Esophagus (tissue), 2 donors: Measurements from ENCODE around the gene PCDH15. TPM values are rescaled to one million over a fixed set of nuclear protein-coding genes. Genes with fewer than 3 reads are reported as not detected.

Experiments
- H3K27ac ChIP-seq, 2 donors: one replicate each; pipeline ENCODE4 v1.5.1; 2013; ENCODE audit warnings: low read depth in 2 of 2, mild to moderate bottlenecking in 2 of 2, inconsistent platforms in 1 of 2, low read length in 1 of 2, moderate library complexity in 1 of 2
- H3K27me3 ChIP-seq, 2 donors: one replicate each; pipeline ENCODE4 v1.6.1; 2013; ENCODE audit warnings: low read length in 2 of 2, control low read depth in 1 of 2, mild to moderate bottlenecking in 1 of 2; ENCODE audit not compliant: insufficient read depth in 2 of 2, control insufficient read depth in 1 of 2
- H3K36me3 ChIP-seq, 2 donors: one replicate each; pipeline ENCODE4 v1.6.1; 2013; ENCODE audit warnings: low read length in 1 of 2; ENCODE audit not compliant: control insufficient read depth in 2 of 2, insufficient read depth in 2 of 2
- H3K4me1 ChIP-seq, 2 donors: one replicate each; pipeline ENCODE4 v1.6.1; 2013; ENCODE audit warnings: low read length in 1 of 2; ENCODE audit not compliant: control insufficient read depth in 2 of 2, insufficient read depth in 2 of 2
- H3K4me3 ChIP-seq, 2 donors: one replicate each; pipeline ENCODE4 v1.5.1; 2013; ENCODE audit warnings: low read length in 2 of 2, mild to moderate bottlenecking in 2 of 2, low read depth in 1 of 2, moderate library complexity in 1 of 2
- H3K9me3 ChIP-seq, 2 donors: one replicate each; pipeline ENCODE4 v1.6.1; 2013; ENCODE audit warnings: mild to moderate bottlenecking in 2 of 2, low read depth in 1 of 2, low read length in 1 of 2, moderate library complexity in 1 of 2; ENCODE audit not compliant: control insufficient read depth in 2 of 2, insufficient read depth in 1 of 2
- WGBS, 2 donors: extraction: QIAGEN DNeasy Blood & Tissue Kit; methylation state at CpG; one replicate each; pipeline ENCODE4 v1.1.7; 2013; 5-methylcytosine and 5-hydroxymethylcytosine counted together
- polyA plus RNA-seq, 2 donors: library from polyadenylated mRNA; stranded (reverse); fragments of 200-250 nt; gene quantifications; one replicate each; pipeline ENCODE4 v1.2.3, GENCODE V29; 2013
- donor health status: healthy with polysubstance abuse.
- donor health status: Bipolar disorder and iron deficiency.

The PCDH15 gene
- polyA plus RNA-seq, 2 donors: not detected

DNA sequence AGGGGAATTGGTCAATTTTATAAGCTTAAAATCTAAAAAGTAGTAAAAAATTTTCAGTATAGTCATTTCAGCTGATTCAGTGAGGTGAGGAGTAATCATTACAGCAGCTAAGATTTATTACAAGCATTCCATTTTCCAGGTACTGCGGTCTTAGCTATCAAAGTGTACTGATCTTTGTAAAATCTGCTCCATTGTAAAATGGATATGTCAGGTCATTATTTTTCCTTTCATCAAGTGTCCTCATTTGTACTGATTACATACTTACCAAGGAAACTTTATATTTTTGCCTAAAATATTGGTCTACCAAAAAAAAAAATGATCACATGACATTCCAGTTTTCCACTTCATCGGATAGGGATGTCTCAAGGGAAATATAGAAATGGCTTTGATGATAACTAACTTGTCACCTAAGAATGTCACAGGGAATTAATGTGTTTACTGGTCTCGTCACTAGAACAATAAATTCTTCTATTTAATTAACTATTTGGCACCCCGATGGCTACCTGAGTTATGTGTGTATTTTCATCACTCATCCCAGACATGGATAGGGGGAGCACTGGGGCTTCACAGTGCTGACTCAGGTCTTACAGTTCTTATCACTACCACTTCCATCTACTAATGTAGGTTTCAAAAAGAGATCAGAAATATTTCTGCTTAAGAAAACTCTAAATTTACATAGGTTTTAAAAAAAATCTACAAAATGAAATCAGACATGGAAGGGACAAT lies 948.4 kb downstream of the PCDH15 start:
- H3K36me3 ChIP-seq: no peaks in the 10 kb centered on the region
- 53 to 60% methylated on average over 4 of the region's 4 CpGs for WGBS, 2 donors
- H3K4me1 ChIP-seq: no peaks in the 10 kb centered on the region
- no peaks in the 10 kb centered on the region for H3K27me3 ChIP-seq
- no peak overlapping the region for H3K27ac ChIP-seq
- H3K4me3 ChIP-seq: no peak overlapping the region
- no peaks in the 10 kb centered on the region for H3K9me3 ChIP-seq

DNA sequence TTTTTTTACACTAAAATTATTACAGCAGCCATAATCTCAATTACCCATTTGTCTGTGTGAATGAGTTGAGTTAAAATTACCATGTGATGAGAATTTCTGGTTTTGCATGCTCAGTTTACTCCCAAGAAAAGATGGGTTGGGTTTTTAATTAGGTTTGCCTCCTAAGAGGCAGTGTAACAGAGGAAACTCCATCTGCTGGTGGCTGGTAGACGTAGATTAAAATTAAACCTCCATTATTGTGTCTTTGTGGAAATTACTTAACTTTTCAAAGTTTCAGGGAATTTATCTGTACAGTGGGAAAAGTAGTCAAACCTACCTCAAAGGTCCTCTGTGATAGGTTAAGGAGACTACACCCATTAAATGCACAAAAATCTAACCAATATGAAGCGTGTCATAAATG lies 954.2 kb downstream of the PCDH15 start:
- 69 to 80% methylated on average over 2 of the region's 2 CpGs for WGBS, 2 donors
- H3K27ac ChIP-seq: no peak overlapping the region
- H3K4me3 ChIP-seq: no peak overlapping the region
- no peaks in the 10 kb centered on the region for H3K4me1 ChIP-seq
- H3K9me3 ChIP-seq: no peaks in the 10 kb centered on the region
- H3K36me3 ChIP-seq: no peaks in the 10 kb centered on the region
- H3K27me3 ChIP-seq: no peaks in the 10 kb centered on the region

DNA sequence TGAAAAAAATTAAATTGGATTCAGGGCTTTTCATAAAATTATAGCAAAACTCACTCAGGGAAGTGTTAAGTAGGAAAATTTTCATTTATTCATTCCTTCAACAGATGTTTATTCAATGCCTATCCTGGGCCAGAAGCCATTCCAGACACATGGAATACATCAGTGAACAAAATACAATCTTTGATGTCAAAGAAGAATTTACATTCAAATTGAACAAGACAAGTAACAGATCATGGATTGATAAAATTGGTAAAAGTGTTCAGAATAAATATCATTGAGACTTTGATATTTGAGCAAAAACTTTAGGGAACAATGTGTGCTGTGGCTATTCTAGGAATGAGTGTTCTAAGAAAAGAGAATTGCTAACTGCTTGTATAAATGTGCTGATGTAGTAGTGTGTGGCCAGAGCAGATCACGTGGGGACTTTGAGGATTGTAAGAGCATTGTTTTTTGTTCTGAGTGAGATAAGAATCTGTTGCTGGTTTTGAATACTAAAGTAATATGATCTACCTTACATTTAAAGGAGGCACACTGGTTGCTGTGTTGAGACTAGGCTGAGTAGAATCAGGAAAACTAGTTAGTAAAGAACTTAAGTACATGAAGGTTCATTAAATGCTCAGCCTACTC lies 957.2 kb downstream of the PCDH15 start:
- 13% methylated on average over 1 of the region's 1 CpG for WGBS, 2 donors
- no peaks in the 10 kb centered on the region for H3K9me3 ChIP-seq
- H3K4me3 ChIP-seq: no peak overlapping the region
- no peaks in the 10 kb centered on the region for H3K4me1 ChIP-seq
- H3K36me3 ChIP-seq: no peaks in the 10 kb centered on the region
- H3K27ac ChIP-seq: no peak overlapping the region
- no peaks in the 10 kb centered on the region for H3K27me3 ChIP-seq

DNA sequence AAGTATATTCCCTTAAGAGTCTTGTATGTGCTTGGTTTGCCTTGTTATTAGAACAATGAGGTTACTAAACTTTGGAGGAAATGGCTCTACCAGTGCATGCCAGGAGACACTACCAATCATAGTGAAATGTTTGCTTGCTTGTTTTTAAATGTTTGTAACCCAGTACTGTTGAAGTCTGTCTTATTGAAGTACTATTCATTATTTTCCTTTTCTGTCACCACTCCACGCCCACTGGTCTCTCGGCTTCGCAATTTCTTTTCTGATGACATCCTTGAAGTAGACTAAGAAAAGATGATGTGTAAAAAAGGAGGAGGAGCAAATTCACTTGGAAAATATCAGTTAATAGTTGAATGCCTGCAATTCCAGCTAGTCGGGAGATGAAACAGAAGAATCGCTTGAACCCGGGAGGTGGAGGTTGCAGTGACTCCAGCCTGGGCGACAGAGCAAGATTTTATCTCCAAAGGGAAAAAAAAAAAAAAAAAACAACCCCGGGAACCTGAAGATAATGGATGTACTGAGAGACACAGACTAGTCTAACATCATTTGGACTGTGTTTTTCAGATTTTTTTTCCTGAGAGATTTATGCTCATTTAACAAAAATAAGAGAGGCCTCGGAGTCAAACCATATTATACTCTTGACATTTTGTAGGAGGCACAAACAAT lies 959.4 kb downstream of the PCDH15 start:
- Histone ChIP-seq H3K27me3 (no peaks in the 10 kb centered on the region), H3K9me3 (no peaks in the 10 kb centered on the region), H3K4me3 (no peak overlapping the region), H3K4me1 (no peaks in the 10 kb centered on the region), H3K27ac (no peak overlapping the region), H3K36me3 (no peaks in the 10 kb centered on the region)
- WGBS, 2 donors: 66 to 70% methylated on average over 9 of the region's 9 CpGs

DNA sequence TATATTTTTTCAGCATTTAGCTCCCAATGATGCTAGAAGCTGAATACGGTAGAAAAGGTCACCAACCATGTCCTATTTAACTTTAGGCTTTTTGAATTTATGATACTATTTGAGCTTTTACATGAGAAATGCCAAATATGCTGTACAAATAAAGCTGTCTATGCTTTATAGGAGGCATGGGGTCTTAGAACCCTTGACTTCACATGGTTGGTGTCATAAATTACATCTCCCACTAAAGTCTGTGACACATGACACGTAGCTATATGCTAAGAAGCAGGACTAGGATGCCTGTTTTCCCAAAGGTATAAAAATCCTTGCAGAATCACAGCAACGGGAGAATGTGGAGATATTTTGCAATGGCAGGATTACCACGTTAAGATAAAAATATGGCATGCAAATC lies 960.4 kb downstream of the PCDH15 start:
- H3K4me3 ChIP-seq: no peak overlapping the region
- WGBS, 2 donors: 52 to 59% methylated on average over 4 of the region's 4 CpGs

DNA sequence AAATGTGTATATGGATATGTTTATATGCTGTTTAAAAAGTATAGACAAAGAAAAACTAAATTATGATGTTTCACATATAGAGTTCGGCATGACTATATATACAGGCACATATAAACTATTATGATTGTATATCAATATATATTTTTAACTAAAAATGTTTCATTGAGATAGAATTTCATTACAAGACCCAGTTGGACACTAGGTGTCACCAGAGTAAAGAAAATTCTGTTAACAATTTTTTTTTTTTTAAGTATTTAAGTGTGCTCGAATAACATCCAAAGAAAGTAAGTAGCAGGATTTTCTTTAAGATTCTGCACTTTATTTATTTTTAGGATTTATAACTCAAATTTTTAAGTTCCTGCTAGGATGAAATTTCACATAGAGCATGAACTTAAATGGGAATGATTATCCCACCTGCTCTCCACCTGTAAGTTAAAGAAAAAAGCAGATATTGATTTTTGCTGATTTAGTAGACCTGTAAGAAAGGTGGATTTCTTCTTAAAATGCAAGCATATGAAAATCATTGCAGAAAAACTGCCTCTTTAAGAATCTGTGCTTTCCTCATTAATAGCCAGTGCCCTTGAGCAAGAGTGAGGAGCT lies 961.5 kb downstream of the PCDH15 start:
- Histone ChIP-seq H3K9me3 (no peaks in the 10 kb centered on the region), H3K4me3 (no peak overlapping the region), H3K36me3 (no peaks in the 10 kb centered on the region), H3K27me3 (no peaks in the 10 kb centered on the region), H3K27ac (no peak overlapping the region), H3K4me1 (no peaks in the 10 kb centered on the region)
- WGBS, 2 donors: 14 to 21% methylated on average over 2 of the region's 2 CpGs

More for the DNA sequence above, 960.4 kb downstream of the PCDH15 start:
- Histone ChIP-seq H3K27me3 (no peaks in the 10 kb centered on the region), H3K4me1 (no peaks in the 10 kb centered on the region), H3K36me3 (no peaks in the 10 kb centered on the region), H3K9me3 (no peaks in the 10 kb centered on the region), H3K27ac (no peak overlapping the region)

DNA sequence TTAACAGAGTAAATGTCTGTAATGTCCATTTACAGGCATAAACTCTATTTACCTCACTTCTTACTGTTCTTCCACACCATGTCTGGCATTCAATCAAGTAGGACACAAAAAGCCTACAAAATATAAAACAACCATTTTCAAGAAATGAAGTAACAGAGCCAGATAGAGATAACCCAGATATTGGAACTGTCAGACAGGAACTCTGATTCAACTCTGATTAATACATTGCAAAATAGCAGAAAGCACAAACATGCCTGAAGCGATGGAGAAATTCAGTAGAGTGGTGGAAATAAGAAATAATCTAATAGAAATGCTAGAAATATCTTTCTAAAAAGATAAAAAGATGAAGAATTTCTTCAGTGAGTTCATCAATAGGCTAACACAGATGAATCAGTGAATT lies 964.4 kb downstream of the PCDH15 start:
- H3K4me1 ChIP-seq: no peaks in the 10 kb centered on the region
- WGBS, 2 donors: 61 to 70% methylated on average over 1 of the region's 1 CpG
- no peak overlapping the region for H3K4me3 ChIP-seq
- H3K9me3 ChIP-seq: no peaks in the 10 kb centered on the region
- no peaks in the 10 kb centered on the region for H3K27me3 ChIP-seq
- no peak overlapping the region for H3K27ac ChIP-seq
- H3K36me3 ChIP-seq: no peaks in the 10 kb centered on the region

DNA sequence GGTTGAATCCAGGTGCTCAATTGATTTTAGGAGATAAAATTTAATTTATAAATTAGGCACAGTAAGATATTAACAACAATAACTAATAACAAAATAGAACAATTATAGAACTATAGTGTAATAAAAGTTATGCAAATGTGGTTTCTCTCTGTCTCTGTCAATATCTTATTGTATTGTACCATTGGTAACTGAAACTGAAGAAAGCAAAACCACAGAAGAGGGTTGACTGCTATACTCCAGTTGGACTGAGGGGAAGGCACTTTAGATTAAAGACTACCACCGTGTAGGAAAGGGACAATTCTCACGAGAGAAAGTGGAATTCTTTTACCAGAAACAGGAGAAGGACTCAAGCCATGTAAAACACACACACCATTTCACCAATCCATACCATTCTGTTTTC lies 967.1 kb downstream of the PCDH15 start:
- H3K27me3 ChIP-seq: no peaks in the 10 kb centered on the region
- H3K27ac ChIP-seq: no peak overlapping the region
- no peaks in the 10 kb centered on the region for H3K4me1 ChIP-seq
- WGBS, 2 donors: 61 to 65% methylated on average over 2 of the region's 2 CpGs
- no peak overlapping the region for H3K4me3 ChIP-seq
- H3K9me3 ChIP-seq: no peaks in the 10 kb centered on the region
- H3K36me3 ChIP-seq: no peaks in the 10 kb centered on the region

DNA sequence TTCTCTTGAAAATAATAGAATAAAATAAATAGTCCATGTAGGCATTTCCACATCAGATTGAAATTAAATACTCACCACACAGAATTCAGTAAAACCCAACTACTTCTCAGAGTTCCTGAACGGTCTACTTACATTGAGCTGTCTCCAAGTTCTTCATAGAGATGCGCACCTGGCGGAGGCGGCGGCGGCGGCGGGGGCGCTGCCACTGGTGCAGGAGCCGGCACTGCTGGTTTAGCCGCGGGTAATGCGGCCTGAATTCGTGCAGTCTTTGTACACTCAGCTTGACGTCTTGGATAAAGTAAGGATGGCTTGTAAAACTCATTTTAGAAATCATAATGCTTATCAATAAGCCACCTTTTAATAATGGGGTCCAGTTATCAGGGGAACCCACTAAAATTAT lies 973.8 kb downstream of the PCDH15 start:
- Histone ChIP-seq H3K4me3 (no peak overlapping the region), H3K36me3 (no peaks in the 10 kb centered on the region)
- WGBS, 2 donors: 91 to 92% methylated on average over 15 of the region's 15 CpGs

More for the DNA sequence above, 973.8 kb downstream of the PCDH15 start:
- Histone ChIP-seq H3K9me3 (no peaks in the 10 kb centered on the region), H3K27me3 (no peaks in the 10 kb centered on the region), H3K4me1 (no peaks in the 10 kb centered on the region), H3K27ac (no peak overlapping the region)
